Stimulated activated CD4-positive, alpha-beta T cell treated with anti-CD3 and anti-CD28 coated beads, Interleukin-12 subunit alpha, Interleukin-12 subunit beta, amount 100 ng/mL, for 4 hours (primary cell): Measurements from ENCODE around the gene SLC35B4.
A peak's percentile ranks its signal among the peaks of the same experiment; 100 is the strongest.

ENCODE experiments used
- DNase-seq: peaks from one replicate; pipeline ENCODE4 v3.0.0-alpha.2; 2020

The SLC35B4 gene, protein sequence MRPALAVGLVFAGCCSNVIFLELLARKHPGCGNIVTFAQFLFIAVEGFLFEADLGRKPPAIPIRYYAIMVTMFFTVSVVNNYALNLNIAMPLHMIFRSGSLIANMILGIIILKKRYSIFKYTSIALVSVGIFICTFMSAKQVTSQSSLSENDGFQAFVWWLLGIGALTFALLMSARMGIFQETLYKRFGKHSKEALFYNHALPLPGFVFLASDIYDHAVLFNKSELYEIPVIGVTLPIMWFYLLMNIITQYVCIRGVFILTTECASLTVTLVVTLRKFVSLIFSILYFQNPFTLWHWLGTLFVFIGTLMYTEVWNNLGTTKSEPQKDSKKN

DNA sequence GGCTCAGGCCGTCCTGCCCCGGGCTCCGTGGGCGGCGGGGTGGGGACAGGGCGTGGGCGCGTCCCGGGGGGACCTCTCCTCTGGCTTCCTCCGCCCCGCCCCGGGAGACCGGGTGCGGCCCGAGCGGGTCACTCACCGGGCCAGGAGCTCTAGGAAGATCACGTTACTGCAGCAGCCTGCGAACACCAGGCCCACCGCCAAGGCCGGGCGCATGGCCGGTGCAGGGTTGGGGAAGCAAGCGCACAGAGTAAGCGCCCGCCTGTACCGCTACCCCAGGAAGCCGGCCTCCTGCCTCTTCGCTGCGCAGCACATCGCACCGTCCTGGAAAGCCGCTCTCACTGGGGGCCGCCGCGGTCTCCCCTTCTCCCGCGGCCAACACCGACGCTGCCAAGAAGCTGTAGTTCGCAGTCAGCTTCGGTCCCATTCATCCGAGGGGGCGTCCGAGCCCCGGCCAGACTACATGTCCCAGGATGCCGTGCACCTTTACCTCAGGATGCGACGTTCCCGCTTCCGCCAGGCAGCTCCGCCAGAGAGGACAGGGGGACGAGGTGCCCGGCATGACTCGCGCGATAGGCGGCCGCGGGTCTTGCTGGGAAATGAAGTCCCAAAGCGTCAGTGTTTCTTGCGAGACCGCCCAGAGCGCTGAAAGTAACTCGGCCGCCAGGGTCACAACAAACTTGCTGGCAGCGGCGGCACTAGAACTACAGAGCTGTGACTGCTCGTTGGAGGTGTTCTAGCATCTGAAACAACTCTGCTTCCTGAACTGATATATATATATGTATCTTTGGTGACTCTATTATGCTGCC is at the start of gene SLC35B4:
SLC35B4 (minus strand) TSS at position 392 of the 806 bp plus-strand sequence; CDS start at position 213, 179 bp downstream.
- peak; percentile 89 for DNase-seq

DNA sequence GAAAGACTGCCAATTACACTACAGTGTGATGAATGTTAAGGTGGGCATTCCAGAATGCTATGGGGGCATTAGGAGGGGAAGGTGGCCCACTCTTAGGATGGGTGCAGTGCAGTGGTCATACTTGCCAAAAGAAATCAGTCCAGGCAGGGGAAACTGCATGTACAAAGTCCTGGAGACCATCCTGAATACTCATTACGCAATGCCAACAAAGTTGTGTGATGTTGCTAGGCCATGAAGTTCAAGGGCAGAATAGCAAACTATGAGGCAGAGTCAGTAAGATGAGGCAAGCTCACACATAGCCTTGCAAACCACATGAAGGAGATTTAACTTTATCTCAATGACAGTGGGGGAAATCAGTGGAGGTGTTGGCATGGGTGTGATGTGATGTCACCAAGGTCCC is 49.8 kb upstream of the SLC35B4 start:
- DNase-seq: no peak

DNA sequence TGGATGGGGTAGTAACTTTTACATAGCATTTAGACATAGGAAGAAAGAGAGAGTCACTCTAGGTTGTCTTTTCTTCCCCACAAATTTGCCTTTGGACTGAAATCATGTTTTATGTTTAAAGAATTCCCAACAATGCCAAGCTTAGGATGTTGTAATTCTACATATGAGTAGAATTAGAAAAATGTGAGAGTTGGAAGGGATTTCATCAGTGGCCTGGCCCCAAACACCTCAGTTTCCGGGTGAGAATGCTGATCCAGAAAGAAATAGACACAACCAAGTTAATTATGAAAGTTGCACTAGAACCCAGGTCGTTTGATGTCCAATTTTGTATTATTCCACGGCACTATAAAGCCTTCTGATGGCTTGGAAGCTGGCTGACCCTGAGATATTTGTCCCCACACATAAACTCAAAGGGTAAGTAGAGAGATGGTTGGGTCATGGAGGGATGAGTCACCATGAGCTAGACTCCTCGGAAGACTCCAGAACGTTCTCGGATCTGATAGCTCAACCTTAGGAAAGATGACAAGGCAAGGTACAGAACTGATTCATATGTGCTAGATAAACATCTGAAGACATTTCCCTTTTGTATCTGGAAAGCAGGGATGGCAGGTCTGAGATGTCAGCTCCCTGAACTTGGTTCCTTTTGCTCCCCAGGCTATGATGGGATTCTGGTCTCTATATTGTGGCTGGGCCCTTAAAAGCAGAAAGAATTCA is 48.8 kb upstream of the SLC35B4 start:
- no peak for DNase-seq

DNA sequence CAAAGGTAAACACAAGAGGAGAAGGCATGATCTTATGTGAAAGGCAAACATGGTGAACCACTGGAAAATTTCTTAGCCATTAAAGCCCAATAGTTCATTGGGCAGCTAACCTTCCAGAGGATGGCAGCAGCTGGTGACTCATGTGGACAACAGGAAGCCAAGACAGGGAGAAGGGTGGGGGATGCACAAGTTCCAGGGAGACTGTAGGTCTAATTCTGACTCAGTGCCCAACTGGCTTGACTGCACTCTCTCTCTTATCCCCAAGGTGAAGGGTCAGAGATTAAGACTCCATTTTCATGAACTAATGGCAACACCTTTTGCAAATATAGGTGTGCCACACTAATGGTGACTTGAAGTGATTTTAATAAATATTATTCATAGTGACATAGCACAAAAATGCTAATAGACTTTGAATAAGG is 47.9 kb upstream of the SLC35B4 start:
- no peak for DNase-seq

DNA sequence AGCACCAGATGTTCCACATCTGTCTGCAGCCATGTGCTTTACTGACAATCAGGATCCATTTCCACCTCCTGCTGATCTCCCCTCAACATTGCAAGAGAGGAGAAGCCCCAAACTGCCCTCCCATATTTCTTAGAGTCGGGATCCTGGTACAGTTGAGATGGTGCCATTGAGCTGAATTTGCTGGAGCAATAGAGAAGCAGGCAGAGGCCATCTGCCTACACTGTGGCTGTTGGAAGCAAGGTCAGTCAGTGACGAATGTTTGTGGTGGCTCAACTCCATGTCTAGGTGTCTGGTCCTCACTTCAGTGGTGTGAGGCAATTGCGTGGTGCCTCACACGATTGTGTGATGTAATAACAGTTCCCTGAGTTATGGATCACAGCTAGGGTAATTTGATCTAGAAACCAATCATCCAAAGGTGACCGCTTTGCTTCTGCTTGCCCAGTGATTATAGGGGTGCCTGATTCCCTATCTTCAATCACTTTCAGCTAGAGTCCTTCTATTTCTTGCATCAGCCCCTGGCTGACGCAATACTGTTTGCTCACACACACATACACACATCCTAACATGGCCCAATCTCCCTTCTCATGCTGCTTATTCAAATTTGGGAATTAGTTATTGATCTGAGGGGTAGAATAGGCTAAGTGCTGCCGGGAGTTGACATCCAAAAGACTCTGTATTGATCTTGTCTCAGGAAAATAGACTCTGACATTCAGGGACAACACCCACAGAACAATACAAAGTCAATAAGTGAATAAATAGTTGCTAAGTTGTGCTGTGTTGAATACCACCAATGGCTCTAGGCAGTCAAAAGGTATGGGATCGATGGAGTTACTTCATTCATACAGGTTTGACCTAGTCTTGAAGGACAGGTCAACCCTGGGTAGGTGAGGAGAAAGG is 46.1 kb upstream of the SLC35B4 start:
- no peak for DNase-seq

DNA sequence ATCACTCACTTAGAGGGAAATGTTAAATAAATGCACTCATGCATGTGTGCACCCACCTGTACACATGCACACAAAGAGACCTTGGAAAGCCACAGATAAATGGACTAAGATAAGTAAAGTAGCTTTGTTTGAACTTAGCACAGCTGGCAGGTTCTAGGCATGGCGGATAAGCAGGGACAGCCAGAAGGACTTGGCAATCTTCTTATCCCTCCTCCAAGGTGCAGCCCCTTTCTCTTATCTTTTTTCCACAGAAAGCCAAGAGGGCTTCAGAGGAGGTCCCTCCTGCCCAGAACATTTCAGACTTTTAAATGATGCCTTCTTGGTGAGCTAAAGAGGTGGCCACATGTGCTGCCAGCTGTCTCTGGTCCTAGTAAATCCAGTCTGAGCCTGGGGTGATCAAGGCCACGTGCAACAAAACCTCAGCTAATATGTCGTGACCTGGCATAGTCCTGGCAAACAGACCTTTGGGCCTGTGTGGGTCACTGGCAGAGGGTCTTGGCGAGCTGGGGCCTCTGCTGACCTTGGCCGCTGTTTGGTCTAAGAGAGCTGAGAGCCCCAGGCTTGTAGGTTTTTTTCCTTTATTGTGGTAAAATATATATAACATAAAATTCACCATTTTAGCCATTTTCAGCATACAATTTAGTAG is 43.2 kb upstream of the SLC35B4 start:
- DNase-seq: no peak

DNA sequence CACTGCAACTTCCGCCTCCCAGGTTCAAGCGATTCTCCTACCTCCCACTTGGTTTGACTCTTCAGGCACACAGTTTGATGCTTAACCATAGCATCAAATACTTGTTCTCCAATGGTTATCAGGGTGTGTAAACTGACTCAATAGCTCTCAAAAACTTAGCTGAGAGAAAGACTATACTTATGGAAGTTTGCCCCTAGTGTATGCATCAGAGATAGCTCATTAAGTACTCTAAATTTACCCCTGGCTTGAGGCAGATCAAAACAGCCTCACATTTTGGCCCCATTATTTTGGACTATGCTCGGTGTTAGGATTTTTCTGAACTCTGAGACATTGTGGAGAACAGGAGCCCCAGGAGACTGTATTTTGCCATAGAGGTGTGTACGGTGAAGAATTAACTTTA is 40.8 kb upstream of the SLC35B4 start:
- no peak for DNase-seq

DNA sequence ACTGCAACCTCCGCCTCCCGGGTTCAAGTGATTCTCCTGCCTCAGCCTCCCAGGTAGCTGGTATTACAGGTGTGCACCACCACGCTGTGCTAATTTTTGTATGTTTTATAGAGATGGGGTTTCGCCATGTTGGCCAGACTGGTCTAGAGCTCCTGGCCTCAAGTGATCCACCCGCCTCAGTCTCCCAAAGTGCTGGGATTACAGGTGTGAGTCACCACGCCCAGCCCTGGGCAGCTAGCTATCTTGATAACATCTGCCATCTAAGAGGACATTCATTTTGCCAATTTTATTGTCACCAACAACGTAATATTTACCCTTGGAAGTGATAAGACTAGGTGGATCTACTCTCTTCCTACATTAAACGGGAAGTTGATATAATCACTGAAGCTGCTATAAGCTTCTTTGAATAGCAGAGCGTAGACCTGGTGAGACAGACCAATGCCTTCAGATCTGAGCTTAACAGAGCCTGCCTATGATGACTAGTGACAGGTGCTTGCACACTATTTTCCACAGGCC is 39.7 kb upstream of the SLC35B4 start:
- no peak for DNase-seq

DNA sequence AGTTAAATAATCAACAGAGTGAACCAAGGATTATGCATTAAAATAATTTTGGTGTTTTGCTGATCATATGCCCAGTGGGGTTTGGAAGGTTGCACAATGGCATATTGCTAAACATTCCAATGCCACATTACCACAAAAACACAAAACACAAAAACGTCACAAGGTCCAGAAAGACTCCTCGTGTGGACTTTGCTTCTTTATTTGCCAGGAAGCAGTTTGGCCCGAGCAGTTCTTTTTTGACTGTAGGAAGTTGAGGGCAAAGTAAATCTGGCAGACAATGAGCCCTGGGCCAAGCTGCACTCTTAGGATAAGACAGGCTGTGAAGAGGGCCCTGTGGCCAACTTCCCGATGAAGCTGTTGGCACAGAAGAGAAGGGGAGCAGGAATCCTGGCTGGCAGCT is 39.2 kb upstream of the SLC35B4 start:
- DNase-seq: no peak

DNA sequence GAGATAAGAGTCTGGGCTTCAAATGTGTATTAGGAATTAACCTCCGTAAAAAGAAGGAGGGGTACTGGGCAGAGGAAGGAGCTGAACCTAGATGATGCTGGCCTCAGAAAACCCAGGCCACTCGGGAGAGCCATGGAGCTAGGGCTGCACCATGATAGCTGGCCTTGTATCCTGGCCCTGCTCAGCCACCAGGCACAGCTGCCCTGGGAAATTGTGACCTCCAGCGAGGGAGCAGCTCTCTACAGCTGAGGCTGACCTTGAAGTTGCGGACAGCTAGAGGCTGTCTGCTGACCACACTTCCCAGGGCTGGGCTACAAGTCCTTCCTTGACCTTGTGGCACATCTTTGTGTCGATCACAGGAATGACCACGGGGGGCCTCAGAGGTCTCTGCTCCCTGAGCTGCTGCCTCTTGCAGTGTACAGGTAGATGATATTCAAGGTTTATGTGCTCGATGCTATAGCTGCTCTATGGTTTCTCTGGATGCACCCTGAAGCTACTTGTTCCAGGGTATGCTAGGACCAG is 38.3 kb upstream of the SLC35B4 start:
- DNase-seq: no peak

DNA sequence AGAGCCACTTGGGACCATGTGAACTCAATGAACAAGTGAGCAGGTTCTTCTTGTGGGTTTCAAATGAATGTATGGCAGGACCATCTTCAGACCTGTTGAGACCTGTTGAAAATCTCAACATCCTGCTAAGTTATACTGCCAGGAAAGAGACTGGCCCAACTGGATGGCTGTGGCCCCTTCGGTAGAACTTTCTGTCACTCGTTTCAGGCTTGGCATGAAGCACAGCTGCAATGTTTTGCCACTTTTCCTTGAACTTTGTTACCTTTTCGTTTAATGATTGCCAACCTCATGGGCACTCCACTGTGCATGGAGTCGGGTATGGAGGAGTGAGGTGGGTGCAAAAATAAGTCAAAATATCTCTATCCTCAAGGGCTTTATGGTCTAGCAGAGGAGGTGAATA is 36.7 kb upstream of the SLC35B4 start:
- no peak for DNase-seq

DNA sequence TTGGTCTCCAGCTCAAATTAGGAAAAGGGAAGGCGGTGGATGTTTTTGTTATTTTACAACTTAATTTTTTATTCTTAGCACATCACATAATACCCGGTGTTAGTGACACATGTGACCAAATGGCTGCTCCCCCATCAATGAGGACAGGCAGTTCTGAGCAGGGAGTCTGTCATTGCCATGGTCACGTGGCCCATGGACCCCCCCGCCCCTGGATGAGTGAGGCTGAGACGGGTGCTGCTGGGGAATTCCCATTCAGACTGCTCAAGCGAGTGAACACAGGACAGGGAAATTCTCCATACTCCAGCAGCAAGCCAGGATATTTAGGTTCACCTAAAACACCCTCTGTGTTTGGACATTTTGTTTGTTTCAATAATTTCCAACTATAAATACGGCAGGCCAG is 34.7 kb upstream of the SLC35B4 start:
- no peak for DNase-seq

DNA sequence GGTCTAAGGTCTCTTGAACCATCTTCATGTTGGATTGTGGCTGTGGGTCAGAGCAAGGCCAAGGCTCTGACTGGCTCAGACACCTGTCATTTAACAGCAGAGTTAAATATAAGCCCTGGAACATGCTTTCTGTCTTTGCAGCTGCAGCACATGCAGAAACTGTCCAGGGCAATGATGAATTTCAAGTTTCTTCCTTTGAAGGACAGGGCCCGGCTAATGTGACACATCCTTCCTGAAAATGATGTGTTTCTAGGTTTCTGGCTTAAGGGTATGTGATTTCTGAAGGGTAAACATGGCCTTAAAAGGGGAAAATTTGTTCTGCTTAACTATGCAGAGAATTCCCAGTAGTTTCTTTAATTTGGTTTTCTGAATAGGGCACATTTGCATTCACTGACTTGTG is 34.0 kb upstream of the SLC35B4 start:
- no peak for DNase-seq

DNA sequence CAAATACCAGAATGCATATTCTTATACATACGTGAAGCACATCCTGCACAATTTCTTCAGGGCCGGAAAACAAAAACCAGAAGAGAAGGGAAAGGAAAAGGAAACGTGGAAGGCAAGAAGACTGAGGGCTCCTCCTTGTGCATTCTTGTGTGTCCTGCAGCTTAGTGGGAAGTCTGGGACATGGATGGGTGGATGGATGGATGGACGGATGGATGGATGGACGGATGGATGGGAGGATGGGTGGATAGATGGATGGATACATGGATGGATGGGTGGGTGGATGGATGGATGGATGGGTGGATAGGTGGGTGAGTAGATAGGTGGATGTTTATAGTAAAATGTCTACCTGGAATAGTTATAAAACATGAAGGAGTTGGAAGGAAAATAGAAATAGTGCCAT is 30.8 kb upstream of the SLC35B4 start:
- no peak for DNase-seq

DNA sequence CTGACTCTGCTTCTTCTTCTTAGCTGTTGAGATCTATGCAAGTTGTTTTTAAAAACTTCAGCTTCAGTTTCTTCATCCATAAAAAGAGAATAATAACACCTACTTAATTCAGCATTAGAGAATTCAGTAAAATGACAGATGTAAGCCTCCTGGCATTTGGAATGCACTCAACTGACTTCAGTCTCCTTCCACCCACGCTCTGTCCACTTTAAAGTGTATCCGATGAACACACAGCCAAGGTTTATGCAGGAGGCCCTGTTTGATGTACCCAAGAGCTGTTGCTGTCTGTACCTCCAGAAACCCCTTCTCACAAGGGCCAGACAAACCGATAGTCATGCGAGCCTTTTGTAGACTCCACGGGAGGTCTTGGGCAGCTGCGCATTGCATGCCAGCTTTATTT is 27.1 kb upstream of the SLC35B4 start:
- DNase-seq: no peak

DNA sequence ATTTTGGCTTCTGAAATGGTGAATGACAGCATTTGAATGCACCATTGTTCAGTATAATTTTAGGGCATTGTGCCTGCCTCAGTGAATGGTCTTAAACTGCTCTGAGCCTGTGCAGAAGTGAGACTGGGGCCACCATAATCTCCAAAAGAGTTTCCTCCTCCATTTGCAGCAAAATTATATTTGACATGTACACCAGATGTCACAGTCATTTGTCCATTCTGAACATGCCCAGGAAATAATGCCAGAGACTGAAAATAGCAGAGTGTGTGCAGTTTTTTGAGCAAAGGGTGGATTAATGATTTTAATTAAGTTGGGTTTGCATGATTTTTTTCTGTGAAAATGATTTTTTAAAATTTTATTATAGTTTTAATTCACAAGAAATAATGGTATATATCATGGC is 26.4 kb upstream of the SLC35B4 start:
- no peak for DNase-seq

DNA sequence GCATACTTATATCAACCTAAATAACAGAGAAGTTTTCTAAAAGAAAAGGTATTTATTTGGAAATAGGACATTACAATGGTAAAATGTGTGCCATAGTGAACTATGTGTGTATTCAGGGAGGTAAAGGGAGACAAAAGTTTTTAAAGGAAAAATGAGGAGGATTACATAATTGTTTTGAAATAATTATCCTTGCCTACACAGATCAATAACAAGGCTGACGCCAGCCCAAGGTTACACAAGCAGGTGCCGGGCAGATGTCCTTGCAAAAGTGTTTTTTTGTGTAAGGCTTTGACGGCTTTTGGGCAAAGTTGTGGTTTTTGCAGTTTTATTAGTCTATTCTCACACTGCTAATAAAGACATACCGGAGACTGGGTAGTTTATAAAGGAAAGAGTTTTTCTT is 22.7 kb upstream of the SLC35B4 start:
- DNase-seq: no peak

DNA sequence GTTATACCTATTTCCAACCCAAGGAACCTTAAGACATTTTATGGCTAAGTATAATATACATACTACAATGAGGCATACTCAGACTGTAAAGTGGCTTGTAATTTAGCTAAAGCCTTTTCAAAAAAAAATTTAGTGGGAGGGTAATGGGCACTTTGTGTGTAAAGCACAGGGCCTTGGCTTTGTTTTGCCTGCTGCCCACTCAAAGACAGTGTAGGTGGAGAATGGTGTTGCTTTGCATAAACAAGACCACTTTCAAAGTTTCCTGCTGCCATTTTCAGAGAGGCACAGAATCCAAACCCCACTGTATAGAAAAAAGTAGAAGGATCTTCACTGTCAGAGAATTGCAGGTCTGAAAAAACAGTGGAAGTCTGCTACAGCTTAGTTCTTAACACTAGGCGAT is 21.2 kb upstream of the SLC35B4 start:
- DNase-seq: no peak

DNA sequence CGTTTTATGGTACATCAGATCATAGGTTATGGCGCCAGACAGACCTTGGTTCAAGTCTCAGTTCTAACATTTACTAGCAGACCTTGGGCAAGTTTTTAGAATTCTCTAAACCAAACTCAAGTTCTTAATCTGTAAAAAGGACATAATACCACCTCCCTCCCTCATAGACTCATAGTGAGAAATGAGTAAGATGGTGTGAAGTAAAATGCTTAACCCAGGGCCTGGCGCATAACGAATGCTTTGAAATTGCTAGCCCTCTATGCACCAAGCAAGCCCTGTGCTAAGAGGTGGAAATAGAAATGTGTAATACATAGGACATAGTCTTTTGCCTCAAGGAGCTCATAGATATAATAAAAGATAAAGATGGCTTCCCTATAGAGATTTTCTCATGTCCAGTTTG is 17.7 kb upstream of the SLC35B4 start:
- DNase-seq: no peak

DNA sequence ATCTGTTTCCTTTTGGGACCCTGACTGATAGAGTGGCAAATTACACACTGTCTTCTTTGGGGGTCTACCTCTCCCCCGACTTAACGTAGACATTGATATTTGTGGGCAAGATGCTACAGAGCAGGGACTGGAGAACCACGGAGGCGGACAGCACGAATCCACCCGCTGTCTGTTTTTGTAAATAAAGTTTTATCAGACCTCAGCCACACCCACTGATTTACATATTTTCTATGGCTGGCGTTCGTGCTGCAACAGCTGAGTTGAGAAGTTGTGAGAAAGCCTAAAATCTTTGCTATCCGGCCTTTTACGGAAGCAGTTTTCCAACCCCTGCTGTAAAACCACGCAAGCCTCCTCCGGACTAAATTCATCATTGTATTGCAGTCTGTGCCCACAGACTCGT is 17.2 kb upstream of the SLC35B4 start:
- no peak for DNase-seq

DNA sequence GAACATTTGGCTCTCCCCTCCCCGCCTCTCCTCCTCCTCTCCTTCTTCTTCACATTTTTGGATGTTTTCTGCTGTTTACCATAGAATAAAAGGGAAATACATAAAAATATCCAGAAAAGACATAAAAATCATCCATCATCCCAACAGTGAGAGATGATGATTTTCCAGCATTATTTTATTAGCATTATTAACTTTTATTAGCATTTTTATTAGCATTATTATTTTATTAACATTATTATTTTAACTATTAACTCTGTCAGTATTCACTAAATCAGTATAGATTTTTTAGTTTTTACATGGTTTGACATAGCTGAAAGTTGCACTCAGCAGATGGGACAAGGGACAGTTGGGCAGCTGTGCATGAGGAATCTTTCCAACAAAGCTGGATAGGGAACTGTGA is 16.2 kb upstream of the SLC35B4 start:
- no peak for DNase-seq

DNA sequence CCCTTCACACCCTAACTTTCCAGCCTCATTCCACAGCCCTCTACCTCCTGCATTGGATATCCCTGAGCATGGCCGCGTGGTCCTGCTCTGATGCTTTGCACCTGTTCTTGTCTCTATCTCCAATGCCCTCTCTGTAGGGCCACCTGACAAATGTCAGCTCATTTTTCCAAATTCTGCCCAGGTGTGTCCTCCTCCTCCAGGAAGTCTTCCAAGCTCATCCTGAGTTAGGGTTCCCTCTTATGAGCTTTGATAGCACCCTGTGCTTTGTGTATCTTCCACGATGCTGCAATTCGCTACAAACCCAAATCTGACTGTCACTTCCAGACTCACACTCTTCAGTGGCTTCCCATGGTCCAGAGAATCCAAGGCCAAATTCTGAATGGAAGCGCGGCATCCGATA is 14.7 kb upstream of the SLC35B4 start:
- DNase-seq: no peak
